IPS-NIHi7 (cell line): ENCODE data around the gene MICAL2.

Source experiments
- DNase-seq: peaks from one replicate; pipeline ENCODE4 v3.0.0; 2012; ENCODE audit warnings: mixed read lengths; ENCODE audit errors: extremely low spot score

The MICAL2 gene

GRCh38 chr11:12117611-12118010 lies 7.2 kb downstream of the MICAL2 start:
- DNase-seq, result no peak

GRCh38 chr11:12118949-12119348 lies 8.6 kb downstream of the MICAL2 start:
- no peak for DNase-seq

- DNase-seq, result no peak
Measured at GRCh38 chr11:12119502-12119901, 9.1 kb downstream of the MICAL2 start.

- no peak for DNase-seq
Measured at GRCh38 chr11:12120031-12121008, 9.9 kb downstream of the MICAL2 start.

GRCh38 chr11:12121011-12121410 lies 10.6 kb downstream of the MICAL2 start:
- no peak for DNase-seq

GRCh38 chr11:12121517-12121916 lies 11.1 kb downstream of the MICAL2 start:
- no peak for DNase-seq

- DNase-seq, result peak; percentile 73
Measured at GRCh38 chr11:12122083-12122482, 11.7 kb downstream of the MICAL2 start.

- DNase-seq, result no peak
Measured at GRCh38 chr11:12123273-12123672, 12.9 kb downstream of the MICAL2 start.

- no peak for DNase-seq
Measured at GRCh38 chr11:12123799-12124198, 13.4 kb downstream of the MICAL2 start.

GRCh38 chr11:12124306-12124705 lies 13.9 kb downstream of the MICAL2 start:
- no peak for DNase-seq

GRCh38 chr11:12125609-12126149 lies 15.3 kb downstream of the MICAL2 start:
- no peak for DNase-seq

GRCh38 chr11:12126344-12127019 lies 16.1 kb downstream of the MICAL2 start:
- DNase-seq, result no peak

- no peak for DNase-seq
Measured at GRCh38 chr11:12127206-12127898, 17.0 kb downstream of the MICAL2 start.

- no peak for DNase-seq
Measured at GRCh38 chr11:12128301-12128751, 17.9 kb downstream of the MICAL2 start.

GRCh38 chr11:12129227-12129626 lies 18.8 kb downstream of the MICAL2 start:
- DNase-seq, result no peak

- no peak for DNase-seq
Measured at GRCh38 chr11:12130180-12130980, 20.0 kb downstream of the MICAL2 start.

- DNase-seq, result no peak
Measured at GRCh38 chr11:12131943-12132789, 21.8 kb downstream of the MICAL2 start.

GRCh38 chr11:12132790-12133145 lies 22.4 kb downstream of the MICAL2 start:
- DNase-seq, result no peak

GRCh38 chr11:12133547-12134235 lies 23.3 kb downstream of the MICAL2 start:
- DNase-seq, result no peak

GRCh38 chr11:12134236-12134585 lies 23.8 kb downstream of the MICAL2 start:
- no peak for DNase-seq
